ENCODE results near the gene IFNL1.

IFNL1 gene

GRCh38 chr19:39303373-39304184 is 7.4 kb downstream of the IFNL1 start:
- H3F3A ChIP-seq (ENCODE audit: insufficient read depth, low read length): no peaks in the 10 kb centered on the region
- no peak overlapping the region for H3K27ac ChIP-seq (ENCODE audit: low read length)
- H3K4me2 ChIP-seq (ENCODE audit: low read depth, low read length): no peak overlapping the region
- no peak overlapping the region for H3K4me3 ChIP-seq (ENCODE audit: low read length)
- no peak for TF ChIP-seq EZH2phosphoT487 (IDR thresholded peaks at IDR 0.05; ENCODE audit: low read length)
- no peak for TF ChIP-seq EZH2 (optimal IDR thresholded peaks at IDR 0.05; ENCODE audit: low read depth, low read length)
- no peak for TF ChIP-seq CTCF (IDR thresholded peaks at IDR 0.05; ENCODE audit: low read length)
- H3K9ac ChIP-seq (ENCODE audit: low read length): no peak overlapping the region
- H3K36me3 ChIP-seq (replicated peaks; ENCODE audit: insufficient read depth, low read length): no peaks in the 10 kb centered on the region
- no peaks in the 10 kb centered on the region for H3K9me2 ChIP-seq (replicated peaks; ENCODE audit: insufficient read depth, low read length)
- DNase-seq: no peak
- no peaks in the 10 kb centered on the region for H3K79me2 ChIP-seq (ENCODE audit: low read length)
- H3K4me1 ChIP-seq (ENCODE audit: low read length): no peaks in the 10 kb centered on the region
- H4K20me1 ChIP-seq (ENCODE audit: insufficient read depth, low read length): no peaks in the 10 kb centered on the region
- no peaks in the 10 kb centered on the region for H3K9me3 ChIP-seq (replicated peaks; ENCODE audit: insufficient read depth, low read length)
- H3K27me3 ChIP-seq (replicated peaks; ENCODE audit: insufficient read depth, low read length): peaks cover 11% of the 10 kb centered on the region; the same call in 1 of the 2 replicates
- H2AFZ ChIP-seq (ENCODE audit: low read length): no peak overlapping the region

- no peaks in the 10 kb centered on the region for H3K36me3 ChIP-seq (replicated peaks; ENCODE audit: insufficient read depth, low read length)
- H3K4me2 ChIP-seq (ENCODE audit: low read depth, low read length): no peak overlapping the region
- H3K4me1 ChIP-seq (ENCODE audit: low read length): no peaks in the 10 kb centered on the region
- no peaks in the 10 kb centered on the region for H3K79me2 ChIP-seq (ENCODE audit: low read length)
- no peak overlapping the region for H3K27ac ChIP-seq (ENCODE audit: low read length)
- no peak overlapping the region for H3K9ac ChIP-seq (ENCODE audit: low read length)
- H4K20me1 ChIP-seq (ENCODE audit: insufficient read depth, low read length): no peaks in the 10 kb centered on the region
- no peaks in the 10 kb centered on the region for H3K9me3 ChIP-seq (replicated peaks; ENCODE audit: insufficient read depth, low read length)
- H3F3A ChIP-seq (ENCODE audit: insufficient read depth, low read length): no peaks in the 10 kb centered on the region
- no peak overlapping the region for H2AFZ ChIP-seq (ENCODE audit: low read length)
- DNase-seq: no peak
- peaks cover 11% of the 10 kb centered on the region; the same call in 1 of the 2 replicates for H3K27me3 ChIP-seq (replicated peaks; ENCODE audit: insufficient read depth, low read length)
- no peak for TF ChIP-seq CTCF (IDR thresholded peaks at IDR 0.05; ENCODE audit: low read length)
- no peak for TF ChIP-seq EZH2 (optimal IDR thresholded peaks at IDR 0.05; ENCODE audit: low read depth, low read length)
- no peak for TF ChIP-seq EZH2phosphoT487 (IDR thresholded peaks at IDR 0.05; ENCODE audit: low read length)
- no peaks in the 10 kb centered on the region for H3K9me2 ChIP-seq (replicated peaks; ENCODE audit: insufficient read depth, low read length)
- no peak overlapping the region for H3K4me3 ChIP-seq (ENCODE audit: low read length)
Observed at GRCh38 chr19:39304185-39304513, 7.9 kb downstream of the IFNL1 start.

DNA sequence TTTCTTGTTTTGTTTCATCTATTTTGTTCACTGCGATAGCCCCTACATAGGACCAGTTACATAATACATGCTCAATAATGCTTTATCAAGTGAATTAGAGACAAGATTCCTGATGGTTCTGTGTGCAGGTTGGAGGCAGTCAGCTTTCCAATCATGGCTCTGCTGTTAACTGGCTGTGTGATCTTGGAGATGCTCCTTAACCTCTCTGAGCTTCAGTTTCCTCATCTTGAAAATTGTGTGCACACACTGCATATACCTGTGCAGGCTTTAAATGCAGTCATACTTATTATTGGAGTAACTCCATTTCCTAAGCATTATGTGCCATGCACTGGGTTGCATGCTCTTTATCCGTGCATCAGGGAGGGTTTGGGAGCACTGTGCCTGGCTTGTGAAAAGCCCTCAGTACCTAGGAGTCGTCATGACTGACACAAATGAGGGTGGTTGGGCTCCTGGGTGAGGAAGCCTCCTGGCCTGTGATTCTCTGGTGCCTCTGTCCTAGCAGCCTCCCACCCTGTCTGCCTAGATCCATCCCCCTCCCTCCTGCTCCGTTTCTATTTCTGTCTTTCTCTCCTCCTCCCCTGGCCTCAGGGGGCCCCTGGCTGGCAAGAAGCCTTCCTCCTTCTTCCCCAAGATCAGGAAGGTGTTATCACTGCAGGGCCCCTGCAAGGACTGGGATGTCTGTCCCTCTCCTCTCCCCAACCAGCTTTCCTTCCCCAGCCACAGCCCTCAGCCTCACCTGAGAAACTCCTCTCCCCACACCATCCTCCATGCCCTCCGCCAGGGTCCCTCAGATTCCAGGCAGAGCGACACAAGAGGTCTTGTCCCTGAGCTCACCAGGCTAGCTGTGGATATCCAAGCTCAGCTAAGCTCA is 8.7 kb downstream of the IFNL1 start:
- no peaks in the 10 kb centered on the region for H3K9me2 ChIP-seq (replicated peaks; ENCODE audit: insufficient read depth, low read length)
- H4K20me1 ChIP-seq (ENCODE audit: insufficient read depth, low read length): no peaks in the 10 kb centered on the region
- no peak overlapping the region for H3K27ac ChIP-seq (ENCODE audit: low read length)
- H3K79me2 ChIP-seq (ENCODE audit: low read length): no peaks in the 10 kb centered on the region
- H3K4me1 ChIP-seq (ENCODE audit: low read length): no peaks in the 10 kb centered on the region
- H3F3A ChIP-seq (ENCODE audit: insufficient read depth, low read length): no peaks in the 10 kb centered on the region
- no peaks in the 10 kb centered on the region for H3K36me3 ChIP-seq (replicated peaks; ENCODE audit: insufficient read depth, low read length)
- no peak for TF ChIP-seq EZH2phosphoT487 (IDR thresholded peaks at IDR 0.05; ENCODE audit: low read length)
- no peak for TF ChIP-seq EZH2 (optimal IDR thresholded peaks at IDR 0.05; ENCODE audit: low read depth, low read length)
- TF ChIP-seq CTCF (IDR thresholded peaks at IDR 0.05; ENCODE audit: low read length): no peak
- H3K9me3 ChIP-seq (replicated peaks; ENCODE audit: insufficient read depth, low read length): no peaks in the 10 kb centered on the region
- no peak overlapping the region for H3K9ac ChIP-seq (ENCODE audit: low read length)
- H2AFZ ChIP-seq (ENCODE audit: low read length): no peak overlapping the region
- H3K4me2 ChIP-seq (ENCODE audit: low read depth, low read length): no peak overlapping the region
- peaks cover 7% of the 10 kb centered on the region; the same call in 1 of the 2 replicates for H3K27me3 ChIP-seq (replicated peaks; ENCODE audit: insufficient read depth, low read length)
- no peak for DNase-seq
- no peak overlapping the region for H3K4me3 ChIP-seq (ENCODE audit: low read length)

All from MM.1S (cell line).